HCT116 (cell line): ENCODE data around the gene APBA3. TPM values are rescaled to one million over a fixed set of nuclear protein-coding genes. Genes with fewer than 3 reads are reported as not detected.

Source experiments
- ATAC-seq: fragments of 200-7000 bp; cut with Tn5 transposase; 2 replicates; pipeline ENCODE4 v1.9.1; 2020; ENCODE audit warnings: mild to moderate bottlenecking, moderate library complexity
- BruUV-seq: library from RNA; stranded (reverse); fragments of 400-500 nt; replicated peaks from 2 replicates; lab custom pipeline; 2021; lab: Mats Ljungman, UMichigan
- CTCF ChIA-PET: fragments of 300-600 bp; sonication (Branson Sonifier 250); formaldehyde crosslinking; loops from one replicate; lab custom pipeline; 2021; ENCODE audit warnings: antibody characterized with exemption; lab: Charles Lee
- POLR2A ChIA-PET: fragments of 300-600, 350-600 bp; sonication (Branson Sonifier 250); formaldehyde crosslinking; loops from one replicate; lab custom pipeline; 2021; ENCODE audit warnings: antibody characterized with exemption; lab: Charles Lee
- RAD21 ChIA-PET, 2 experiments: fragments of 300-600 bp; sonication (Branson Sonifier 250); formaldehyde crosslinking; loops; one replicate each; lab custom pipeline; 2023; ENCODE audit warnings: low total read pairs in 2 of 2; ENCODE audit not compliant: uncharacterized antibody in 2 of 2, unreplicated experiment in 2 of 2, low non-redundant PET in 1 of 2; lab: Charles Lee
- DNase-seq: peaks from one replicate; pipeline ENCODE4 v3.0.0-alpha.2; 2010; ENCODE audit warnings: low read depth, low spot score
- H2AFZ ChIP-seq: fragments of 200-600 bp; shearing (Covaris generic), sonication (generic); 2 replicates; pipeline ENCODE4 v1.6.1; 2017; ENCODE audit warnings: low read depth, mixed run types, mixed read lengths, antibody characterized with exemption, low read length; ENCODE audit not compliant: poor library complexity, severe bottlenecking
- H3K27ac ChIP-seq: 2 replicates; pipeline ENCODE4 v1.5.1; 2012; ENCODE audit warnings: low read depth, low read length
- H3K27me3 ChIP-seq: fragments of 200-600 bp; sonication (generic); 2 replicates; pipeline ENCODE4 v1.6.1; 2016; ENCODE audit warnings: mixed run types, low read length, mixed read lengths; ENCODE audit not compliant: insufficient read depth
- H3K36me3 ChIP-seq, 2 experiments: fragments of 200-500 bp in 1 of 2; fragments of 200-600 bp in 1 of 2; sonication (Bioruptor generic) in 1 of 2; sonication (generic) in 1 of 2; 2 replicates each; pipeline versions ENCODE4 v1.5.1 to v1.6.1; 2014 to 2016; ENCODE audit warnings: low read length in 2 of 2, inconsistent platforms in 1 of 2, mixed read lengths in 1 of 2, mixed run types in 1 of 2; ENCODE audit not compliant: insufficient read depth in 2 of 2, control insufficient read depth in 1 of 2
- H3K4me1 ChIP-seq, 2 experiments: fragments of 200-600 bp in 1 of 2; sonication (generic) in 1 of 2; 2 replicates each; pipeline versions ENCODE4 v1.5.1 to v1.6.1; 2012 to 2017; ENCODE audit warnings: low read length in 2 of 2, inconsistent platforms in 1 of 2, mild to moderate bottlenecking in 1 of 2, mixed read lengths in 1 of 2, mixed run types in 1 of 2, moderate library complexity in 1 of 2; ENCODE audit not compliant: insufficient read depth in 2 of 2, control insufficient read depth in 1 of 2
- H3K4me2 ChIP-seq: fragments of 200-600 bp; sonication (generic); 2 replicates; pipeline ENCODE4 v1.6.1; 2017; ENCODE audit warnings: mixed run types, low read length, mixed read lengths
- H3K4me3 ChIP-seq, 2 experiments: fragments of 200-600 bp in 1 of 2; sonication (generic) in 1 of 2; replicated peaks in 1 of 2; 2 replicates each; pipeline ENCODE4 v1.5.1; 2011 to 2016; ENCODE audit warnings: low read length in 2 of 2, control low read depth in 1 of 2, low read depth in 1 of 2, mild to moderate bottlenecking in 1 of 2, mixed read lengths in 1 of 2, mixed run types in 1 of 2
- H3K79me2 ChIP-seq: fragments of 200-600 bp; sonication (generic); 2 replicates; pipeline ENCODE4 v1.6.1; 2017; ENCODE audit warnings: mild to moderate bottlenecking, mixed run types, low read length, moderate library complexity, mixed read lengths; ENCODE audit not compliant: insufficient read depth
- H3K9ac ChIP-seq: fragments of 200-600 bp; sonication (generic); 2 replicates; pipeline ENCODE4 v1.6.1; 2016; ENCODE audit warnings: low read length, mixed read lengths
- H3K9me2 ChIP-seq: fragments of 200-600 bp; sonication (generic), shearing (Covaris generic); 2 replicates; pipeline ENCODE4 v1.6.1; 2017; ENCODE audit warnings: mixed run types, mild to moderate bottlenecking, moderate library complexity; ENCODE audit not compliant: insufficient read depth
- H3K9me3 ChIP-seq, 2 experiments: fragments of 200-500 bp in 1 of 2; fragments of 200-600 bp in 1 of 2; sonication (Bioruptor generic) in 1 of 2; sonication (generic) in 1 of 2; 2 replicates each; pipeline ENCODE4 v1.6.1; 2014 to 2017; ENCODE audit warnings: low read length in 2 of 2, mixed read lengths in 2 of 2, inconsistent platforms in 1 of 2, low read depth in 1 of 2, mild to moderate bottlenecking in 1 of 2, mixed run types in 1 of 2, moderate library complexity in 1 of 2; ENCODE audit not compliant: control insufficient read depth in 1 of 2, insufficient read depth in 1 of 2
- H4K20me1 ChIP-seq: fragments of 200-600 bp; sonication (generic), shearing (Covaris generic); 2 replicates; pipeline ENCODE4 v1.6.1; 2017; ENCODE audit warnings: mixed run types, mild to moderate bottlenecking, moderate library complexity; ENCODE audit not compliant: insufficient read depth
- CBX3 ChIP-seq: IDR thresholded peaks from 2 replicates; pipeline ENCODE4 v1.6.1; 2012; ENCODE audit warnings: low read depth
- CEBPB ChIP-seq: IDR thresholded peaks from 2 replicates; pipeline ENCODE4 v1.6.1; 2012; ENCODE audit warnings: low read depth
- EGR1 ChIP-seq: IDR thresholded peaks from 2 replicates; pipeline ENCODE4 v1.6.1; 2012; ENCODE audit warnings: low read depth
- ELF1 ChIP-seq: IDR thresholded peaks from 2 replicates; pipeline ENCODE4 v1.6.1; 2012; ENCODE audit warnings: low read depth, borderline replicate concordance
- EZH2 ChIP-seq: fragments of 200-600 bp; sonication (generic); IDR thresholded peaks from 2 replicates; pipeline ENCODE4 v1.6.1; 2017; ENCODE audit warnings: antibody characterized with exemption, mixed run types
- JUND ChIP-seq: IDR thresholded peaks from 2 replicates; pipeline ENCODE4 v1.6.1; 2012
- SRF ChIP-seq: IDR thresholded peaks from 2 replicates; pipeline ENCODE4 v1.6.1; 2012; ENCODE audit warnings: low read depth
- TCF7L2 ChIP-seq: IDR thresholded peaks from 2 replicates; pipeline ENCODE4 v1.7.0; 2011; ENCODE audit warnings: borderline replicate concordance, inconsistent platforms; ENCODE audit not compliant: insufficient read depth, insufficient read length; ENCODE audit errors: extremely low read depth
- ZNF274 ChIP-seq: fragments of 200-500 bp; sonication (Bioruptor generic); IDR thresholded peaks from 2 replicates; pipeline ENCODE4 v1.6.1; 2014; ENCODE audit warnings: mild to moderate bottlenecking, low read depth, low read length, inconsistent platforms
- intact Hi-C: fragments of 100-400 bp; cut with micrococcal nuclease; formaldehyde crosslinking; loops from 2 replicates; pipeline ENCODE4 v1.10.0; 2022
- total RNA-seq: library from RNA; stranded (reverse); gene quantifications from one replicate; pipeline ENCODE4 v1.2.1, GENCODE V29; 2021; ENCODE audit not compliant: unreplicated experiment
- TF ChIP-seq, protein P1 (sequence below): IDR thresholded peaks from 2 replicates; pipeline ENCODE4 v1.6.1; 2012

Gene APBA3
- total RNA-seq, 1 experiment from 2014 or later: 29.5 TPM

DNA sequence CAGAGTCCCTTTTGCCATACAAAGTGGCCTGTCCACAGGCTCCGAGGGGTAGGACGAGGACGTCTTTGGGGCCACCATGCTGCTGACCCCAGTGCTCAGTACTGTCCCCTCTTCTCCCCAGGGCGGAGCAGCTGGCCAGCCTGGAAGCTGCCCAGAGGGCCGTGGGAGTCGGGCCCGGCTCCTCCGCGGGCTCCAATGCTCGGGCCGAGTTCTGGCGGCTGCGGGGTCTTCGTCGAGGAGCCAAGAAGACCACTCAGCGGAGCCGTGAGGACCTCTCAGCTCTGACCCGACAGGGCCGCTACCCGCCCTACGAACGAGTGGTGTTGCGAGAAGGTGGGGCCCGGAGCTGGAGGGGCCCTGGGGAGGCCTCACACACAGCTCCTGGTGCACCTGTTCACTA lies 21.1 kb downstream of the APBA3 start:
- DNase-seq (no peak), ATAC-seq (no peak)
- Histone ChIP-seq H3K9ac (no peak overlapping the region), H3K4me2 (no peak overlapping the region), H4K20me1 (no peaks in the 10 kb centered on the region), H3K9me3 (no peaks in the 10 kb centered on the region), H3K4me1 (no peaks in the 10 kb centered on the region), H3K27me3 (no peaks in the 10 kb centered on the region), H3K79me2 (no peaks in the 10 kb centered on the region), H3K36me3 (peaks cover 0 to 3% of the 10 kb centered on the region in 2 experiments; a peak in 1 of 4 replicates), H2AFZ (no peak overlapping the region), H3K9me2 (no peaks in the 10 kb centered on the region), H3K4me3 (no peak overlapping the region), H3K27ac (no peak overlapping the region)
- TF ChIP-seq CEBPB: no peak
- RAD21 ChIA-PET: no interaction called here
- CTCF ChIA-PET: no interaction called here
- POLR2A ChIA-PET: no interaction called here
- BruUV-seq: no TSS peak
- intact Hi-C loops: no loop called here

DNA sequence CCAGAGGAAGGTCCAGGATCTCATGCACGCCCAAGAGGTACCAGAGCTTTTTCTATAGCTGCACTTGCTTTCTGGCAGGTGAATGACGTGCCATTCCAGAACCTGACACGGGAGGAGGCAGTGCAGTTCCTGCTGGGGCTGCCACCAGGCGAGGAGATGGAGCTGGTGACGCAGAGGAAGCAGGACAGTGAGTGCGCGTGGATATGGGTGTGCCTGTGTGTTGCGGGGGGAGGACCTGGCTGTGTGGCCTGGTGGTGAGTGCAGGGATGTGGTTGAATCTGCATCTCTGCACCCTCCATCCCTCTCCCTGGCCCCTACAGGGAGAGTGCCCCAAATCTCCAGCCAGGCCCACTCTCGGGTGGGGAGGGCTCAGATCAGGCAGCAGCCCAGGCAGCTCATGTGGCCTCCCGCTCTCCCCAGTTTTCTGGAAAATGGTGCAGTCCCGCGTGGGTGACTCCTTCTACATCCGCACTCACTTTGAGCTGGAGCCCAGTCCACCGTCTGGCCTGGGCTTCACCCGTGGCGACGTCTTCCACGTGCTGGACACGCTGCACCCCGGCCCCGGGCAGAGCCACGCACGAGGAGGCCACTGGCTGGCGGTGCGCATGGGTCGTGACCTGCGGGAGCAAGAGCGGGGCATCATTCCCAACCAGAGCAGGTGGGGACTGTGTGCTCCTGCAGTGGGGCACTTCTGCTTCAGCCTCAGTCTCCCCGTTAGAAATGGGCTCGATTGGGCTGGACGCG lies 22.8 kb downstream of the APBA3 start:
- RAD21 ChIA-PET: no interaction called here
- Histone ChIP-seq H3K79me2 (no peaks in the 10 kb centered on the region), H3K9me2 (no peaks in the 10 kb centered on the region), H3K27ac (no peak overlapping the region), H3K4me1 (no peaks in the 10 kb centered on the region), H3K36me3 (peaks cover 0 to 3% of the 10 kb centered on the region in 2 experiments; a peak in 2 of 4 replicates), H3K9me3 (no peaks in the 10 kb centered on the region), H3K4me2 (no peak overlapping the region), H3K4me3 (no peak overlapping the region), H4K20me1 (no peaks in the 10 kb centered on the region), H2AFZ (no peak overlapping the region), H3K9ac (no peak overlapping the region), H3K27me3 (no peaks in the 10 kb centered on the region)
- POLR2A ChIA-PET: interaction anchor here (0.6 kb wide), 1 partner anchor 23 kb away, joined by 3 read pairs; the partner anchor contains the start of gene APBA3
- CTCF ChIA-PET: no interaction called here
- intact Hi-C loops: no loop called here
- no peak for TF ChIP-seq JUND
- no peak for TF ChIP-seq EZH2
- TF ChIP-seq EGR1: no peak
- TF ChIP-seq CBX3: no peak
- no peak for TF ChIP-seq TCF7L2
- TF ChIP-seq, protein P1, sequence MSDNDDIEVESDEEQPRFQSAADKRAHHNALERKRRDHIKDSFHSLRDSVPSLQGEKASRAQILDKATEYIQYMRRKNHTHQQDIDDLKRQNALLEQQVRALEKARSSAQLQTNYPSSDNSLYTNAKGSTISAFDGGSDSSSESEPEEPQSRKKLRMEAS: no peak
- TF ChIP-seq ZNF274: no peak
- no peak for TF ChIP-seq SRF
- no peak for TF ChIP-seq ELF1
- ATAC-seq: no peak
- BruUV-seq: no TSS peak
- DNase-seq: no peak
